MM.1S (cell line): ENCODE results near the gene COPB1.

Experiments
- EZH2 ChIP-seq: fragments of 300-600 bp; sonication (generic); optimal IDR thresholded peaks from 2 replicates; pipeline ENCODE3; 2017; ENCODE audit warnings: low read depth, mild to moderate bottlenecking, antibody characterized with exemption, low read length, mixed read lengths
- EZH2phosphoT487 ChIP-seq: fragments of 300-600 bp; sonication (generic); IDR thresholded peaks from 2 replicates; pipeline ENCODE4 v1.6.1; 2018; ENCODE audit warnings: antibody characterized with exemption, low read length
- TF ChIP-seq, protein P1 (sequence below): fragments of 300-600 bp; sonication (generic); IDR thresholded peaks from 2 replicates; pipeline ENCODE4 v1.5.1; 2016; ENCODE audit warnings: antibody characterized with exemption, low read length, mixed read lengths

DNA sequence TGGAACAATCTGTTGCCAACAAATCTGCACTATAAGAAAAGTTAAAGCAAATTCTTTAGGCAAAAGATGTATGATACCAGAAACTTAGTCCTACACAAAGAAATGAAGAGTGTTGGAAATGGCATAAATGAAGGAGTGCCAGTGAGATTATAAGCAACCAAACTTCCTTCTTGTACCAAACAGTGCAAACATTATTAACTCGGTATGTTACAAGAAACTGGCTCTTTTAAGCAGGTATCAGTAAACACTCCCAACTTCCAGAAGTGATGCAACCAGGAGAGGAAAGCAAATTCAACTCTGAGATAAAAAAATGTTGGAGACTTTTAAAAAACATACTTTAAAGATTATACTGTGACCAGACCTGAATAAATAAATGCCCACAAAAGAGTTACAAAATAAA is 28.5 kb downstream of the COPB1 start:
- TF ChIP-seq, protein P1, sequence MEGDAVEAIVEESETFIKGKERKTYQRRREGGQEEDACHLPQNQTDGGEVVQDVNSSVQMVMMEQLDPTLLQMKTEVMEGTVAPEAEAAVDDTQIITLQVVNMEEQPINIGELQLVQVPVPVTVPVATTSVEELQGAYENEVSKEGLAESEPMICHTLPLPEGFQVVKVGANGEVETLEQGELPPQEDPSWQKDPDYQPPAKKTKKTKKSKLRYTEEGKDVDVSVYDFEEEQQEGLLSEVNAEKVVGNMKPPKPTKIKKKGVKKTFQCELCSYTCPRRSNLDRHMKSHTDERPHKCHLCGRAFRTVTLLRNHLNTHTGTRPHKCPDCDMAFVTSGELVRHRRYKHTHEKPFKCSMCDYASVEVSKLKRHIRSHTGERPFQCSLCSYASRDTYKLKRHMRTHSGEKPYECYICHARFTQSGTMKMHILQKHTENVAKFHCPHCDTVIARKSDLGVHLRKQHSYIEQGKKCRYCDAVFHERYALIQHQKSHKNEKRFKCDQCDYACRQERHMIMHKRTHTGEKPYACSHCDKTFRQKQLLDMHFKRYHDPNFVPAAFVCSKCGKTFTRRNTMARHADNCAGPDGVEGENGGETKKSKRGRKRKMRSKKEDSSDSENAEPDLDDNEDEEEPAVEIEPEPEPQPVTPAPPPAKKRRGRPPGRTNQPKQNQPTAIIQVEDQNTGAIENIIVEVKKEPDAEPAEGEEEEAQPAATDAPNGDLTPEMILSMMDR: no peak
- no peak for TF ChIP-seq EZH2phosphoT487
- TF ChIP-seq EZH2: no peak
